K562 (cell line): Measurements from ENCODE around the gene FAM200B. TPM values are rescaled to one million over a fixed set of nuclear protein-coding genes. Genes with fewer than 3 reads are reported as not detected.

ENCODE experiments used
- CBFB ChIP-seq: sonication (generic); formaldehyde crosslinking; IDR thresholded peaks from 2 replicates; pipeline ENCODE4 v1.4.0; 2020; ENCODE audit warnings: mild to moderate bottlenecking, missing genetic modification reagents
- CHD1 ChIP-seq: fragments of 200-600 bp; sonication (generic); IDR thresholded peaks from one replicate; pipeline ENCODE4 v1.6.1; 2012; ENCODE audit warnings: mild to moderate bottlenecking, moderate library complexity, low read length, inconsistent platforms
- CTCFL ChIP-seq: IDR thresholded peaks from 2 replicates; pipeline ENCODE4 v1.6.1; 2011; ENCODE audit warnings: borderline replicate concordance, low read depth, mild to moderate bottlenecking, moderate library complexity, low read length; ENCODE audit not compliant: insufficient read depth, poor library complexity, severe bottlenecking
- EZH2 ChIP-seq: IDR thresholded peaks from 2 replicates; pipeline ENCODE4 v1.6.1; 2012; ENCODE audit warnings: low read depth, mild to moderate bottlenecking, inconsistent platforms, low read length, borderline replicate concordance
- IFI16 ChIP-seq: fragments of 250-450 bp; sonication (Bioruptor Pico); IDR thresholded peaks from 2 replicates; pipeline ENCODE4 v2.1.2; 2022; ENCODE audit warnings: mild to moderate bottlenecking, inconsistent platforms
- KDM4B ChIP-seq, 2 experiments: fragments of 450-650 bp in 1 of 2; sonication (generic) in 1 of 2; IDR thresholded peaks; 2 replicates each; pipeline ENCODE4 v1.6.1; 2016 to 2017; ENCODE audit warnings: borderline replicate concordance in 2 of 2, antibody characterized with exemption in 1 of 2, low read depth in 1 of 2, mild to moderate bottlenecking in 1 of 2
- L3MBTL2 ChIP-seq: fragments of 450-650 bp; IDR thresholded peaks from 2 replicates; pipeline ENCODE4 v1.6.1; 2016; ENCODE audit warnings: mild to moderate bottlenecking, moderate library complexity
- MTF1 ChIP-seq: fragments of 250-450 bp; sonication (Bioruptor Pico); IDR thresholded peaks from 2 replicates; pipeline ENCODE4 v1.9.0; 2021; ENCODE audit warnings: moderate library complexity, mild to moderate bottlenecking, inconsistent platforms, borderline replicate concordance
- MXI1 ChIP-seq: IDR thresholded peaks from 2 replicates; pipeline ENCODE4 v1.6.1; 2011; ENCODE audit warnings: low read depth, mild to moderate bottlenecking, improper control_type of control experiment, low read length
- MYC ChIP-seq, 2 experiments: fragments of 250-450 bp in 1 of 2; sonication (Bioruptor Pico) in 1 of 2; IDR thresholded peaks; 2 replicates each; pipeline versions ENCODE4 v1.5.1 to v1.6.1; 2012 to 2021; ENCODE audit warnings: low read depth in 2 of 2, borderline replicate concordance in 1 of 2, improper control_type of control experiment in 1 of 2, low read length in 1 of 2, mild to moderate bottlenecking in 1 of 2, moderate library complexity in 1 of 2
- PKNOX1 ChIP-seq: fragments of 450-650 bp; IDR thresholded peaks from 2 replicates; pipeline ENCODE4 v1.6.1; 2016
- POU5F1 ChIP-seq: fragments of 150-350 bp; IDR thresholded peaks from 2 replicates; pipeline ENCODE4 v1.6.1; 2014; ENCODE audit warnings: borderline replicate concordance, low read length, low read depth, mild to moderate bottlenecking; ENCODE audit not compliant: partially characterized antibody
- PURB ChIP-seq: sonication (generic); formaldehyde crosslinking; IDR thresholded peaks from 2 replicates; pipeline ENCODE4 v1.9.0; 2021; ENCODE audit warnings: low read depth, mild to moderate bottlenecking, missing genetic modification reagents
- RAD51 ChIP-seq: fragments of 450-650 bp; IDR thresholded peaks from 2 replicates; pipeline ENCODE4 v1.7.1; 2016; ENCODE audit warnings: low read depth, mild to moderate bottlenecking, borderline replicate concordance
- TARDBP ChIP-seq: fragments of 450-650 bp; IDR thresholded peaks from 2 replicates; pipeline ENCODE4 v1.6.1; 2016
- USF1 ChIP-seq: sonication (generic); formaldehyde crosslinking; IDR thresholded peaks from 2 replicates; pipeline ENCODE4 v1.9.0; 2022; ENCODE audit warnings: mild to moderate bottlenecking, missing genetic modification reagents
- ZBTB26 ChIP-seq: fragments of 450-650 bp; formaldehyde crosslinking; IDR thresholded peaks from 2 replicates; pipeline ENCODE4 v1.4.0; 2022; ENCODE audit warnings: missing genetic modification characterization
- ZNF395 ChIP-seq: fragments of 200-800 bp; sonication (Bioruptor generic); IDR thresholded peaks from 2 replicates; pipeline ENCODE4 v1.6.1; 2017; ENCODE audit warnings: missing genetic modification characterization, missing compliant biosample characterization
- ZNF668 ChIP-seq: fragments of 250-450 bp; sonication (Bioruptor Pico); IDR thresholded peaks from 2 replicates; pipeline ENCODE4 v1.8.0; 2022; ENCODE audit warnings: mild to moderate bottlenecking, inconsistent platforms
- polyA plus RNA-seq, 8 experiments: library from polyadenylated mRNA; depleted of rRNA in 4 of 8; stranded (reverse) in 5 of 8; unstranded in 3 of 8; fragments of >200 nt; fragmentation: Nextera tagmentation in 2 of 8; fragmentation: Illumina TruSeq in 1 of 8; extraction: Ambion mirVana in 2 of 8; extraction: Trizol in 1 of 8; gene quantifications; 2 replicates each; pipeline versions ENCODE4 v1.2.1 to v1.2.3, GENCODE V29; 2011 to 2014; ENCODE audit warnings: inconsistent platforms in 1 of 8, missing spikeins in 1 of 8
- total RNA-seq, 7 experiments: library from RNA; depleted of rRNA in 6 of 7; stranded (reverse); fragments of >200 nt in 6 of 7; fragmentation: Illumina TruSeq in 2 of 7; extraction: Trizol in 2 of 7; gene quantifications; 2 replicates each; pipeline versions ENCODE4 v1.2.1 to v1.2.3, GENCODE V29; 2011 to 2021; ENCODE audit warnings: low replicate concordance in 1 of 7

FAM200B gene
- total and polyA plus RNA-seq, 9 of the 15 experiments (the other 6 are each of a cell fraction or from before 2014, with no cell fraction given) = 17.4 to 48.0 (median 25.5) TPM

- no peak for TF ChIP-seq ZNF395 (CRISPR knock-in tag)
- no peak for TF ChIP-seq USF1 (CRISPR knock-in tag)
- 0 out of 2 replicates have a peak, but pooled peaks have one; percentile 20 for TF ChIP-seq L3MBTL2
- no peak for TF ChIP-seq PURB (CRISPR knock-in tag)
- no peak for TF ChIP-seq TARDBP
- TF ChIP-seq CHD1 = no peak
- TF ChIP-seq MTF1 (CRISPR knock-in tag) = no peak
- peak; percentile 24; the same call in 1 of the 2 replicates for TF ChIP-seq PKNOX1
- TF ChIP-seq KDM4B (IDR thresholded peaks at IDR 0.05; ENCODE audit: borderline replicate concordance in 2 of 2, low read depth in 1 of 2) = no peak
- no peak for TF ChIP-seq MYC (IDR thresholded peaks at IDR 0.05; ENCODE audit: low read depth, low read length)
- no peak for TF ChIP-seq MYC (CRISPR knock-in tag; IDR thresholded peaks at IDR 0.05; ENCODE audit: borderline replicate concordance, low read depth)
- TF ChIP-seq ZNF668 = no peak
- no peak for TF ChIP-seq POU5F1
- TF ChIP-seq ZBTB26 (CRISPR knock-in tag) = no peak
- no peak for TF ChIP-seq MXI1
- peak; percentile 65; the same call in 1 of the 2 replicates for TF ChIP-seq RAD51
- TF ChIP-seq EZH2 = no peak
- TF ChIP-seq CBFB (CRISPR knock-in tag) = no peak
- TF ChIP-seq CTCFL = no peak
- TF ChIP-seq IFI16 = no peak
Measured at GRCh38 chr4:15714646-15715435, 33.2 kb downstream of the FAM200B start (continued).
